Measurements from ENCODE around the gene TRIP10. TPM values are rescaled to one million over a fixed set of nuclear protein-coding genes. Genes with fewer than 3 reads are reported as not detected.

TRIP10 gene
- total and polyA plus RNA-seq, 2 of the 4 experiments (the other 2 are of a cell fraction): 39.1 to 47.0 TPM

DNA sequence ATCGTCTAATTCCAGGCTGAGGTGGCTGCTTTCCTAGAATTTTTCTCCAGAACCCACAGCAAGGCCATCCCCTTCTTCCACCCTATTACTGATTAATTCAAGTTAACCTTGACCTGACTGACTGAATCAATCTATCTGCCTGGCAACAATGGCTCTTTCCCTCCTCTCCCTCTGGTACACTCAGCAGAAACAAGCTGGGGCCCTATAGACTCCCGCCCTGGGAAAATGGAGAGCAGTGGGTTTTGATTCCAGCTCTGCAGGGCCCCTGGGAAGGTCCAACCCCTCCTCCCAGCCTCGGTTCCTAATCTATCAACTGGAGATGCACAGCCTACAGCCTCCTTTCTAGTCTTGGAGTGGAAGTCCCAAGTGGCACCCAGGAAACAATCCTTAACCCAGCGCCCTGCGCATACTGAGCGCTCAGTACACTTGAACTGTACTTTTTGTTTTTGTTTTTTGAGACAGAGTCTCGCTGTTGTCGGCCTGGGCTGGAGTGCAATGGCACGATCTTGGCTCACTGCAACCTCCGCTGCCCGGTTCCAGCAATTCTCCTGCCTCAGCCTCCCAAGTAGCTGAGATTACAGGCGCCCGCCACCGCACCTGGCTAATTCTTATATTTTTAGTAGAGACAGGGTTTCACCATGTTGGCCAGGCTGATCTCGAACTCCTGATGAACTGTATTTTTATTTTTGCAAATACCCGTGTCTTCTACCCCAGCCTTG is 13.8 kb upstream of the TRIP10 start:
- no peak overlapping the region for H3K14ac ChIP-seq (replicated peaks; ENCODE audit: low read depth, low read length)
- H2AFZ ChIP-seq (replicated peaks; ENCODE audit: low read length, poor library complexity): no peak overlapping the region
- no peaks in the 10 kb centered on the region for H3K27me3 ChIP-seq (ENCODE audit: control insufficient read depth, insufficient read depth, low read length)
- BruUV-seq (replicated peaks): no TSS peak
- H3K79me1 ChIP-seq (ENCODE audit: low read depth in 1 of 2, low read length in 2 of 2): no peaks in the 10 kb centered on the region
- no peaks in the 10 kb centered on the region for H4K20me1 ChIP-seq (ENCODE audit: insufficient read depth, low read length)
- ChIA-PET CTCF (no interaction called here), POLR2A (ENCODE audit: unreplicated experiment) (no interaction called here)
- no peak overlapping the region for H4K5ac ChIP-seq (ENCODE audit: low read depth, low read length)
- H3K18ac ChIP-seq (ENCODE audit: low read depth, low read length): no peak overlapping the region
- in situ Hi-C loops (cut with MboI; ENCODE audit: low sequenced_read_pairs) (no loop called here), dilution Hi-C loops (cut with HindIII; ENCODE audit: low sequenced_read_pairs, unreplicated experiment) (no loop called here), intact Hi-C loops (cut with micrococcal nuclease) (no loop called here)
- H3K4me3 ChIP-seq (ENCODE audit: insufficient read depth, low read depth, low read length): no peak overlapping the region
- H2AK5ac ChIP-seq (ENCODE audit: low read depth, low read length): no peak overlapping the region
- no peak overlapping the region for H3K23ac ChIP-seq (ENCODE audit: low read depth, low read length)
- no peak overlapping the region for H4K91ac ChIP-seq (ENCODE audit: insufficient read depth, low read depth, low read length)
- no peak for TF ChIP-seq NFE2L2 (IDR thresholded peaks at IDR 0.05; ENCODE audit: low read depth, low read length)
- TF ChIP-seq MAFK (IDR thresholded peaks at IDR 0.05; ENCODE audit: low read depth, low read length): no peak
- no peak for TF ChIP-seq ELK1 (IDR thresholded peaks at IDR 0.05; ENCODE audit: borderline replicate concordance, low read depth, low read length)
- TF ChIP-seq CTCF (conservative IDR thresholded peaks at IDR 0.05; ENCODE audit: low read depth, low read length): no peak
- TF ChIP-seq CHD1 (IDR thresholded peaks at IDR 0.05; ENCODE audit: low read depth, low read length): no peak
- TF ChIP-seq MAZ (IDR thresholded peaks at IDR 0.05; ENCODE audit: borderline replicate concordance, low read depth, low read length): no peak
- TF ChIP-seq RAD21 (IDR thresholded peaks at IDR 0.05; ENCODE audit: low read length): no peak
- TF ChIP-seq BHLHE40 (IDR thresholded peaks at IDR 0.05; ENCODE audit: low read depth, low read length): no peak
- TF ChIP-seq POLR2A (IDR thresholded peaks at IDR 0.05; ENCODE audit: low read depth, low read length): no peak
- TF ChIP-seq MXI1 (IDR thresholded peaks at IDR 0.05; ENCODE audit: borderline replicate concordance, low read depth, low read length): no peak
- no peak for TF ChIP-seq SMC3 (IDR thresholded peaks at IDR 0.05; ENCODE audit: low read depth, low read length)
- H3K9ac ChIP-seq (ENCODE audit: low read depth, low read length): no peak overlapping the region
- ATAC-seq (ENCODE audit: low read depth) (no peak), DNase-seq (no peak)
- H3K27ac ChIP-seq (ENCODE audit: insufficient read depth, low read length): no peak overlapping the region
- peaks cover 2% of the 10 kb centered on the region; the same call in 1 of the 2 replicates for H3K4me1 ChIP-seq (ENCODE audit: control insufficient read depth, insufficient read depth, low read length)
- no peak overlapping the region for H2AK9ac ChIP-seq (replicated peaks; ENCODE audit: low read depth, low read length, poor library complexity)
- no peak overlapping the region for H2BK120ac ChIP-seq (ENCODE audit: low read depth, low read length)
- H3K56ac ChIP-seq (ENCODE audit: extremely low read depth, insufficient read depth, low read length): no peak overlapping the region
- no peaks in the 10 kb centered on the region for H3K9me3 ChIP-seq (ENCODE audit: control insufficient read depth, insufficient read depth, low read length)
- no peak overlapping the region for H2BK20ac ChIP-seq (ENCODE audit: low read depth, low read length)
- no peak overlapping the region for H3K4ac ChIP-seq (ENCODE audit: low read depth, low read length)
- no peak overlapping the region for H2BK5ac ChIP-seq (ENCODE audit: low read depth, low read length, poor library complexity, severe bottlenecking)
- whole genome bisulfite sequencing, 2 experiments (ENCODE audit: extremely low coverage in 2 of 2, insufficient read length in 1 of 2): 47% methylated on average over 3 of the region's 16 CpGs; no CpG with 5 or more reads in 1 of the 2 experiments
- H4K8ac ChIP-seq (ENCODE audit: low read depth in 2 of 2, low read length in 2 of 2): no peak overlapping the region
- H3K9me1 ChIP-seq (ENCODE audit: insufficient read depth, low read length): no peaks in the 10 kb centered on the region; the same call in 1 of the 2 replicates
- no peaks in the 10 kb centered on the region for H3K36me3 ChIP-seq (ENCODE audit: control insufficient read depth, insufficient read depth, low read length)
- H3K4me2 ChIP-seq (ENCODE audit: low read depth, low read length): no peak overlapping the region
- H2BK15ac ChIP-seq (ENCODE audit: low read depth, low read length): no peak overlapping the region
